ENCODE results near the gene FLT4.

DNA sequence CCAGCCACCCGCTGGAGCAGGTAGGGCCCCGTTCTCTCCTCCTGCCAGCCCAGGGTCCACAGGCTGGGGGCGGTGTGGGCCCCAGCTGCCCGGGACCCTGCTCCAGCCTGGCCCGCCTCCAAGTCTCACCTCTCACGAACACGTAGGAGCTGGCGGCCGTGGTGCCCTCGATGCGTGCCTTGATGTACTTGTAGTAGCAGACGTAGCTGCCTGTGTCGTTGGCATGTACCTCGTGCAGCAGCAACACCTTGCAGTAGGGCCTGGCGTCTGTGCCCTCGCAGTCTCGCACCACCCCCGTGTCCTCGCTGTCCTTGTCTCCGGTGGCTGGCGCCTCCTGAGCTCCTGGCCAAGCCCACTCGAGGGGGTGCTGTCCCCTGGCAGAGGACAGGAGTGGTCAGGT lies 19.0 kb downstream of the FLT4 start:
- no peak for TF ChIP-seq EZH2 (IDR thresholded peaks at IDR 0.05; ENCODE audit: low read depth, unreplicated experiment)
- TF ChIP-seq, protein P1, sequence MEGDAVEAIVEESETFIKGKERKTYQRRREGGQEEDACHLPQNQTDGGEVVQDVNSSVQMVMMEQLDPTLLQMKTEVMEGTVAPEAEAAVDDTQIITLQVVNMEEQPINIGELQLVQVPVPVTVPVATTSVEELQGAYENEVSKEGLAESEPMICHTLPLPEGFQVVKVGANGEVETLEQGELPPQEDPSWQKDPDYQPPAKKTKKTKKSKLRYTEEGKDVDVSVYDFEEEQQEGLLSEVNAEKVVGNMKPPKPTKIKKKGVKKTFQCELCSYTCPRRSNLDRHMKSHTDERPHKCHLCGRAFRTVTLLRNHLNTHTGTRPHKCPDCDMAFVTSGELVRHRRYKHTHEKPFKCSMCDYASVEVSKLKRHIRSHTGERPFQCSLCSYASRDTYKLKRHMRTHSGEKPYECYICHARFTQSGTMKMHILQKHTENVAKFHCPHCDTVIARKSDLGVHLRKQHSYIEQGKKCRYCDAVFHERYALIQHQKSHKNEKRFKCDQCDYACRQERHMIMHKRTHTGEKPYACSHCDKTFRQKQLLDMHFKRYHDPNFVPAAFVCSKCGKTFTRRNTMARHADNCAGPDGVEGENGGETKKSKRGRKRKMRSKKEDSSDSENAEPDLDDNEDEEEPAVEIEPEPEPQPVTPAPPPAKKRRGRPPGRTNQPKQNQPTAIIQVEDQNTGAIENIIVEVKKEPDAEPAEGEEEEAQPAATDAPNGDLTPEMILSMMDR (conservative IDR thresholded peaks at IDR 0.05; ENCODE audit: low read depth in 2 of 2): no peak
- TF ChIP-seq POLR2AphosphoS5 (IDR thresholded peaks at IDR 0.05; ENCODE audit: low read depth): no peak
- TF ChIP-seq ZNF331 (CRISPR knock-in tag; IDR thresholded peaks at IDR 0.05; ENCODE audit: low read depth): no peak
